GM21423 (cell line): ENCODE measurements around the gene KDSR.

ENCODE experiments used
- ATAC-seq: cut with Tn5 transposase; IDR thresholded peaks from one replicate; pipeline ENCODE4 v1.9.1; 2021; ENCODE audit warnings: mild to moderate bottlenecking, moderate library complexity; ENCODE audit not compliant: unreplicated experiment

The KDSR gene, protein sequence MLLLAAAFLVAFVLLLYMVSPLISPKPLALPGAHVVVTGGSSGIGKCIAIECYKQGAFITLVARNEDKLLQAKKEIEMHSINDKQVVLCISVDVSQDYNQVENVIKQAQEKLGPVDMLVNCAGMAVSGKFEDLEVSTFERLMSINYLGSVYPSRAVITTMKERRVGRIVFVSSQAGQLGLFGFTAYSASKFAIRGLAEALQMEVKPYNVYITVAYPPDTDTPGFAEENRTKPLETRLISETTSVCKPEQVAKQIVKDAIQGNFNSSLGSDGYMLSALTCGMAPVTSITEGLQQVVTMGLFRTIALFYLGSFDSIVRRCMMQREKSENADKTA

DNA sequence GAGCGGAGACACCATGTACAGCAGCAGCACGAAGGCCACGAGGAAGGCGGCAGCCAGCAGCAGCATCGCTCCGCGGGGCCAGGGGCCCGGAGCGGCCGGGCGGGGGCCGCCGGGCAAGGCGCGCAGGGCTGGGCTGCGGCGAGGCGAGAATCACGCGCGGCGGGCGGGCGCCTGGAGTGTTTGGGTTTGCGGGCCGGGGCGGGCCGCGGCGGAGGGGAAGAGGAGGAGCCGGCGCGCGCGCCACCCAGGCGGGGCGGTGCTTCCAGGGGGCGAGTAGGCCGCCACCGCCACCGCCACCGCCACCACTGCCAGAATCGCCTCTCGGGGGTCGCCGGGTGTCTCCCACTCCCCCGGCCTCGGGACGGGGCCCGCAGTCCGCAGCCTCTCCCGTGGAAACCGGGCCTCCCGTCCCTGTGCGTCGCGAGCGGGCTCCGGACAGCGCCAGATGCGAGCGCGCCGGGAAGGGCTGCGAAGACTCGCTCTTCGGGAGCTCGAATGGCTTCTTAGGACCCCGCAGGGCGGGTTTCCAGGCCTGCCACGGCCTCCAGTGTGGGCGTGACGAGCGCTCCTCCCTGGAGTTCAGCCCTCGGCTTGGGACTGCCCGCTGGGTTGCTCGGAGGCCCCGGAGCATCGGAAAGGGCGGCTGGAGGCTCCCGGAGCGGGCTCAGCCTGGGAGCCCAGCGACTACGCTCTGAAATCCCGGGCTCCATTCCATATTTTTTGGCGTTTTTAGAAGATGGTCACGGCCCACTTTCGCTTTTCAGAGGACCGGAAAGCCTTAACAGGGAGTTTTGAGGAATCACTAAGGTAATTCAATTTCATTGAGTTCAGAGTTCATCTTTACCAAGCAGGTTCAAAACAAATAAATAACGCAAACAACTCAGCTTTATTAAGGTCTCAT lies at the start of gene KDSR:
Gene KDSR (minus strand): TSS at position 154 of the 901 bp plus-strand sequence. CDS start 88 bp downstream, at position 66.
- peak; percentile 81 for ATAC-seq

DNA sequence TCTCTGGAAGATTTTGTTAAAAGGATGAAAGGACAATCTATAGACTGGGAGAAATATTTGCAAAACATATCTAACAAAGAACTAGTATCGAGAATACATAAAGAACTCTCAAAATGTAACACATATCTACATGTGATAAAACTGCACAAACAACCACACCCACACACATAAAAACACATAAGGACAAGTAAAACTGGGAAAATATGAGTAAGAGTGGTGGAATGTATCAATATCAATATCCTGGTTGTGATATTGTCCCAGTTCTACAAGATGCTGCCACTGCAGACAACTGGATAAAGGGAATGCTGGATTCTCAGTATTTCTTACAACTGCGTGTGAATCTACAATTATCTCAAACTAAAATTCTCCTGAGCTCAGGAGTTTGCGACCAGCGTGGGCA lies 45.9 kb upstream of the KDSR start:
- ATAC-seq = no peak

DNA sequence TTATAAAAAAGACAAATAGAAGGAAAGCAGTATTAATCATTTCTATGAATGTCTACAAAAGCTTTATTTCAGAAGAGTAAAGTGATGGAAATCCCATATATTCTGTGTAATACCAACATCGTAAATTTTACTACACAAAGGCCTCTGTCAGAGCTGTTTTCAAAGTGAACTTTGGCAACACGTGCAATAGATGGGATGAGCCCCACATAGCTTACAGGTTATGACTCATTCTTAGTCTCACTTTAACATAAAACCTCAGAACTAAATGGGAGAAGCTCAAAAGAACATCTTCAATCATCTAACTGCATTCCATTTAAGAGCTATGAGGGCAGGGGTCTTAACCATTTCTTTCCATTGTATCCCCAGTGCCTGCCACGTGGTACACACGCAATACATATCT lies 43.8 kb upstream of the KDSR start:
- no peak for ATAC-seq

DNA sequence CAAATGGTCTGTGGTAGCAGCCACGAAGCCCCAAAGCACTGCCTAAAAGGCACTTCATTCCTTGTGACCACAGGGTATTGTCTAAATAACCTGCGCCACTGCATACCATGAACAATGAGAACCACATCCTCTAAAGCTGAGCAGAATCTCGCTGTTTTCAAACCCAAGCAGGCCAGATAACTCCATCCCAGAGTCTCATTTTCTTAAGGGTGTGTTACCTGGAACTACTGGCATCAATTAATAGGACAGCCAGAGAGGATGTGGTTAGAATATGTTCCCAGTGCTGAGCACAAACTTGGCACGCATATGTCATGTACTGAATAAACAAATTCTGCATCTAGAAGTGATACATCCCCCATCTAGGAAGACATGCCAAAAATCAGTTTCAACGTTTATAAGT lies 42.3 kb upstream of the KDSR start:
- ATAC-seq = no peak

DNA sequence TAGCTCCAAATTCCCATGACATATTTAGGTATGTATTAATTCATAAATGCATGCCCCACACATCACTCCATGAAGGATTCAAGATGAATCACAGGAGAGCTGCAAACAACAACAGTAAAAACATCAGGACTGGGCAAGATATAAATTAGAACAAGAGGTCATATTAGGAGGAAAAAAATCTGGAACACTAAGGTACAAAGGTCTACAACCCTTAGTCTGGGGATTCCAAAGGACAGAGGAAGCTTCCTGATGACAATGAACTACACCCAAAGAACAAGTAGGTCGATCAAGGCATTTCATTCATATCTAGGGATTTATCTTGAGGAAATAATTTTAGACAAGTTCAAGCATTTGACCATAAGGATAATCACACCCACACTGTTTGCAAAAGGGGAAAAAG lies 40.7 kb upstream of the KDSR start:
- ATAC-seq = no peak

DNA sequence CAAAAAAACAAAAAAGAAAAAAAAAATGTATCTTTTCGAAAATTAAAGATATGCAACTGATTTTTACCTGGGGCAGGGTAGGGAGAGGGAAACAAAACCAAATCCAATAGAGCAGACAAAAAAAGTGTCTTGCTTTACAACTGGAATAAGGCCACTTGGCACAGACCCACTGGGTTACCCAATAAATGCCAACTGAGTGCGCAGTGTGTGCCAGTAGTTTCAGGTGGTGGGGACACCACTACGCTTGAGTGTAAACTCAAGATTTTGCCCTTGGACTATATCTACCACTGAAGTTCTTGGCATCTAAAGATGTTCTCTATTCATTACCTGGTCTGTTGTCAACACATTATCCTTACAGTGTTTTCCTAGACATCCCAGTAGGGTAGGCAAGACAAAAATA lies 39.0 kb upstream of the KDSR start:
- no peak for ATAC-seq

DNA sequence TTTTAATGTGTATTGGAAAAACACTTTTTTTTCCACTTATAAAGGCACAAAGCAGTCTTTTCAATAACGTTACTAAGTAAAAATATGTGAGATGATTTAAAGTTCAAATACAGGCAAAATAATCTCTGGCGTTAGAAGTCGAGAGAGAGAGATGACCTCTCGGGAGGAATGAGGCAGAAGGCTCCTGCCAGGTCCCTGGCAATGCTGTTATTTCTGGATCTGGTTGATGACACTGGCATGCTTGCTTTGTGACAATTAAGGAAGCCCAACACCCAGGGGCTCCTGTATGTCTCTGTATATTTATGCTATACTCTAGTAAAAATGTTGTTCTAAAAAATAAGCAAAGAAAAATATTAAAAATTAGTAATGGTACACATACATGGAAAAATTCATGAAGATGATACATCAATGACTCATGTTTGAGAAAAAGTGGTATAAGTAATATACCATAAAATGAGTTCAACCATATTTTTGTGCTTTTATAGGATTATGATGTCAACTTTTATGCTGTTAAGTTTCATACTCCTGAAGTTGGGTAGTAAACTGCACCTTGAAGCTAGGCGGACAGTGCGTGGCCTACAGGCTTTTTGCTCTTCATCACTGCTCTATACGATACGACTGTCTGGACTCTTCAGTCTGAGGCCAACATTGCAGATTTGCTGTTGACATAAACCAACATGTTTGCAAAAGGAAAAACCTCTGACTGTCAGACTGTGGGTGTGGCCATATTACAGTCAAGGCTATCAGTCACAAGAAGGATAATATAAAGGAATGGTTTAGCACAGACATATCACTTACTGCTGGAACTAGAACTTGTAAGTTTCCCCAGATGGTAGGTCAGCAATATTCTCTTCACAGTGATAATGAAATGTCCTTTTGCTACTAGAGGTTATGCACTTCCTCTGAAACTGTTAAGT lies 35.5 kb upstream of the KDSR start:
- ATAC-seq = no peak

DNA sequence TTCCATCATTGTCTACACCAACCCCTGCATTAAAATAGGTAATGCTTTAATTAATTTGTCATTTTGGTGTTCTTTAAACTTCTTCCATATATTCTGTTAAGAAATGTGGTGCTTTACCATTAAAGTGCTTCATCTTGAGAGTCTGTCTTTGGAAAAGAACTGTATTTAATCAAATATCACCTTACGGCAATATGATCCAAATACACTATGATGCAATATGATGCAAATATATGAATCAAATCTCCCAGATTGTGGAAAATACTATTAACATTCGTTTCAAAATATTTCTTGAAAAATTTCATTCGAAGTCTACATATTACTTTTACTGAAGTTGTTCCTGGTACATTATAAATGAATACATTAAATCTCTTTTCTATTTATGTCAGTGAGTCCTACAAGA lies 32.3 kb upstream of the KDSR start:
- no peak for ATAC-seq

DNA sequence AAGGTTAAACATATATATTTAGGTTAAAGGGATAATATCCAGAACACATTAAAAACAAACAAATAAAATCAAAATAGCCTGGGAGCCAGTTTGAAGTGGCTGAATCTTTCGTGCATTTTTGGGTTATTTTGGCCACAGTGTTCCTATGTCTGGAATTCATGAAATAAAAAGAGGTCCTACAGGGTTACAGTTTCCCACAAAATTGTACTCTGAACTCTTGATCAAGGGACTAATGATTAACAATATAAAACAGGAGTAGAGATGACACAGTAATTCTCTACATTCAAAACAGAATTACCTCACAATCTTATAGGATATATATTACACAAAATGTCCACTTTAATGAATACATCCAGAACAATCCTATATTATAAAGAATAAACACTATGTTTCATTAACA lies 30.3 kb upstream of the KDSR start:
- ATAC-seq = no peak

DNA sequence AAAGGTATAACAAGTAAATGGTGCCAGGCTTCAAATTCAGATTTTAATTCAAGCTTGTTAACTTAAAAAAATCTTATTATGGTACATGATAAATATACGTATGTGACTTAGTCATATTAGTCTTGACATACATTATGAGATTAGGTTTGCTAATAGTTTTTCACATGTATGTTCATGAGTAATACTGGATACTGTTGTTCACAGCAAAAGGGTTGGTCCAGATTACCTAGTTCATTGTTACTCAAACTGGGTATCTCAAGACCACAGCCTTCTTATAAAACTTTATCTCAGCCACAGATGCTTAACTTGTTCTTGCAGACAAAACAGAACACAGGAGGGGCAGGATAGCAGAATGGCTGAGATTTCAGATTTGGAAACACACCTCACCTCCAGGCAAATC lies 28.5 kb upstream of the KDSR start:
- ATAC-seq = no peak

DNA sequence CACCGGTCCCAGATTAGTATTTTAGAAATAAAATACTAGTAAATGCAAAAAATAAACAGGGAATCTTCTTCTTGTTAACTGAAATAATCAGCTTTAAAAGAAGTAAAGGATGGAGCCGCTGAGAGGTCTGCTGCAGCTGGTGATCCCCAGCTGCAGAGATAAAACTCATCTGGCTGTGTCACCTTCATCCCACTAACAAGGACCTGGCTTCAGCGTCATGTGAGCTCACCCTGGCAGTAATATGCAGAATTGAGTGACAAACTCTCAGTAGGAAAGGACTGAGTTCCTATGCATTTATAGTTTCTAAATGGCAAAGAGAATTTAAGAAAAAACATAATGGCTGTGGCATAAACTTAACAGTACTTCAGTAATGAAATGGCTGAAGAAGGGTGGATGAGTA lies 27.9 kb upstream of the KDSR start:
- ATAC-seq = no peak

DNA sequence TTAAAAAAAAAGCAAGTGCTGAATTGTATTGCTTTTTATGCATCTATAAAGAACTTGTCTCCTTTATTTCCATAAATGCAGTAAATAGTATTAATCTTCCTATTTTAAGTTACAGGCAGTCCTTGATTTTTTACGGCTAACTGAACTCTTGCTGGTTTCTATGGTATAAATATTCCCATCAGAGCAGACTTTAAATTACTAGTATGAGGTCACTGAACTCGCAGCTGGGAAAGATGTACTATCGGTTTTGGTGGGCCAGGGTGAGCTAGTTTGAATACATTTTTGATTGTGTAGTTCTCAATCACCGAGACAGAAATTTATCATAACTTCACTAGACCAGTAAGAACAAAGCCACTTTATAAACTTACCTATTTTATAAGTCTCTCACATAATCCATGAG lies 20.9 kb upstream of the KDSR start:
- ATAC-seq = no peak

DNA sequence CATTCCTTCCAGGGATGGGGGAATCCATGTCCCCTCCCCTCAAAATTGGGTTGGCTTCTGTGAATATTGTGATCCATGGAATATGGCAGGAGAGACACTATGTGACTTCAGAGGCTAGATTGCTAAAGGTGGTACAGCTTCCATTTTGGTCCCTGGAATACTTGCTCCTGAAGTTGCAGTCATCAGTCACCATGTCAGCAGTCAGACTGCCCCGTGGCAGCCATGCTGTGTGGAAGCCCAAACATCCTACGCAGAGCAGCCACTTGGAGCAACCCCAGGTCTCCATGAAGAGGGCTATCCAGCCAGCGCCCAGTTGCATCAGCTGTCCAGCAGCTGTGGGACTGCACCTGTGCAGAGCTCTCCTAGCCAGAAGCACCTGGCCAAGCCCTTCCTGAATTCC lies 15.8 kb upstream of the KDSR start:
- ATAC-seq = no peak

DNA sequence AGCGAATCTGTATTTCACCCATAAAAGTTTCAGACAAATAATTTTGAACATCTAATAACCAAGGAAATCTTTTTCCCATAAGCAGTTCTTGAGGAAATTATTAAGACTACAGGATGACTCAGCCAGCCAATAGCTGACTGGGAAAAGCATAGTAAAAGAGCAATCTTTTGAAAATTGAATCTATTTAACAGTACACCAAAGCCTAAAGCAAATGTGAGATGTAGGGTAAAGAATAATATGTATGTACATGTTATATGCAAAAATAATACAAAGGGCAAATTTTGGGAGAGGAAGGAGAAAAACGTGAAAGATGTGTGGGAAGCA lies 12.6 kb upstream of the KDSR start:
- ATAC-seq = no peak

DNA sequence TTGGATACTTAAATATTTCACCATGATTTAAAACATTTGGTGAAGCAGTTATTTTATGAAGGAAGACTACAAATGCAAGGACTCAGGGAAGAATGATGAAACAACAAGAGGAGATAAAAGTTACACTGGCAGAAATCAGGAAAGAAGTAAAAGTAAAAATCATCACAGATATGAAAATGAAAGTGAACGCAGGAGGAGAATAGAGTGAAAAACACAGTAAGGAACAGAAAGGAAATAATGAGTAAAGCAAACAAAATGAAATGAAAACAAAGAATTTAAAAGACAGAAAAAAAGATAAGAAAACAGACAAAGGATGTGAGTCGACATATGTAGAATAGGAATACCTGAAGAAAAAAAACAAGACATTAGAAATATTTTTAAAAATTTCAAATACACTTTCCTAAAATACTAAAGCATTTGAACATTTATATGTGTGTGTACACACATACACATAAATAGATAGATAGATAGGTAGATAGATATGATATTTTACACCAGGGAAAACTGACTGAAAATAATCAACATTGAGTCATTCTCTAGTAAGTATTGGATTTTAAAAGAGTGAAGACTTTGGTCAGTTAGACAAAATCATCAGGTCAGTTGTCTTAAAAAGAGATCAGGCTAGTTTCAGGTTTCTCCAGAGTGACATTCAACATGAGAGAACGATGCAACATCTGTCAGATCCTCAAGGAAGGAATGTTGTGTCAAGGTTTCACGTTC lies 12.1 kb upstream of the KDSR start:
- no peak for ATAC-seq

DNA sequence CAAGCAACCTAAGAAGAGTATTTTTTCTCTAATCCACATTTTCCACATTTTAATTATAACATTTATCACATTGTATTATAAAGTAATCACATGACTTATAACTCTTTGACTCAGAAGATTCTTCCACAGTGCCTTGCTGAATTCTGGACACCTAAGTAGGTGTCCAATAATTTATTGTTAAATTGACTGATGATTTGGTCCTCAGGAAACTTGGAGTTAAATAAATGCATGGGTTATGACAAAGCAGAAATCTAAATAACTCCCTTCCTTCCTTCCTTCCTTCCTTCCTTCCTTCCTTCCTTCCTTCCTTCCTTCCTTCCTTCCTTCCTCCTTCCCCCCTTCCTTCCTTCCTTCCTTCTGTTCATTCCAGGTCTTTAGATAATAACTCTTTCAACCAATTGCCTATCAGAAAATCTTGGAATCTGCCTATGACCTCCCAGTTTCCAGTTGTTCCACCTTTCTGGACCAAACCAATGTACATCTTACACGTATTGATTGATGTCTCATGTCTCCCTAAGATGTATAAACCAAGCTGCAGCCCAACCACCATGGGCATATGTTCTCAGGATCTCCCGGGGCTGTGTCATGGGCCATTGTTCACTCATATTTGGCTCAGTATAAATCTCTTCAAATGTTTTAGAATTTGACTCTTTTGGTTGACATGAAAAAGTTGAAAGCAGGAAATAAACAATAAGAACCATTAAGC lies 10.4 kb upstream of the KDSR start:
- no peak for ATAC-seq

DNA sequence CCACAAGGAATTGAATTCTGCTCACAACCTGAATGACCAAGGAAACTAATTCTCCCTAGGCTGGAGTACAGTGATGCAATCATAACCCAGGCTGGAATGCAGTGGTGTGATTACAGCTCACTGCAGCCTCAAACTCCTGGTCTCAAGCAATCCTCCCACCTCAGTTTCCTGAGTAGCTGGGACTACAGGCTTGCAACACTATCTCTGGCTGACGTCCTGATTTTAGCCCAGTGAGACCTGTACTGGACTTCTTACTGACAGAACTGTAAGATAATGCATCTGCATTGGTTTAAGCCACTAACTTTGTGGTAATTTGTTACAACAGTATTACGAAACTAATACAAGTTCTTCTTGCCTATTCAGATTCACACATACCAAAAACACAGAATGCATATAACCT lies 9.5 kb upstream of the KDSR start:
- no peak for ATAC-seq

DNA sequence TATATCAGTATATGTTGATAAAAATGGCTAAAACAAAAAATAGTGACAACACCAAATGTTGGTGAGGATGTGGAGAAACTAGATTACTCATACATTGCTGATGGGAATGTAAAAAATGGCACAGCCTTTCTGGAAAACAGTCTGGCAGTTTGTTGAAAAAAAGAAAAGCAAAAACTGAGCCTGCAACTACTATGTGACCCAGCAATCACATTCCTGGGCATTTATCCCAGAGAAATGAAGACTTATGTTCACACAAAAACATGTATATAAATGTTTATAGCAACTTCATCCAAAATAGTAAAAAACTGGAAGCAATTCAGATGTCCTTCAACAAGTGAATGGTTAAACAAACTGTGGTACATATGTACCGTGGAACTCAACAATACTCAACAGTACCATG lies 7.5 kb upstream of the KDSR start:
- ATAC-seq = no peak

DNA sequence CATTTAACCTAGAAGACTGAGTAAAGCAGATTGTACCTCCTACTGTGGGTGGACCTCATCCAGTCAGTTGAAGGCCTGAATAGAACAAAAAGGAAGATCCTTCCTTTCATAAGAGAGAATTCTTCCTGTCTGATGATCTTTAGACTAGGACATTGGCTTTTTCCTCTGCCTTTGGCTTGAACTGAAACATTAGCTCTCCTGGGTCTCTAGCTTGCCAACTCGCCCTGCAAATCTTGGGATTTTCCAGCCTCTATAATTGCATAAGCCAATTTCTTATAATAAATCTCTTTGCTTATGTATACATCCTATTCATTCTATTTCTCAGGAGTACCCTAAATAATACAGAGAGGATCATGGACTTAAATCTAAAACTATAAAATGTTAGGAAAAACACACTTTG lies 6.2 kb upstream of the KDSR start:
- no peak for ATAC-seq

DNA sequence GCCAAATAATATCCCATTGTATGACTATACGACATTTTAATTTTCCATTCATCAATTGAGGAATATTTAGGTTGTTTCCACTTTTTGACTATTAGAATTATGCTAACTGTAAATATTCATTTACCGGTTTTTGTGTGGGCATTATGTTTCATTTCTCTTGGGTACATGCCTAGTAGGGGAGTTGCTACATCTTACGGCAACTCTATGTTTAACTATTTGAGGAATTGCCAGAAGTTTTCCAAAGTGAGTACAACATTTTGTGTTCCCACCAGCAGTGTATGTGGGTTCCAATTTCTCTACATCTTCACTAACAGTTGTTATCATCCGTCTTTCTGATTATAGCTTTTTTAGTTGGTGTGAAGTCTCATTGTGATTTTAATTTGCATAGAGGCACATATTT lies 1.6 kb upstream of the KDSR start:
- no peak for ATAC-seq
